Measurements from ENCODE around the gene MREG.
A peak's percentile ranks its signal among the peaks of the same experiment; 100 is the strongest.
"Not testable (repeated sequence)": the region's sequence is repeated elsewhere in the genome, so short reads cannot be mapped to it uniquely, and the experiment has no call there.

The MREG gene

DNA sequence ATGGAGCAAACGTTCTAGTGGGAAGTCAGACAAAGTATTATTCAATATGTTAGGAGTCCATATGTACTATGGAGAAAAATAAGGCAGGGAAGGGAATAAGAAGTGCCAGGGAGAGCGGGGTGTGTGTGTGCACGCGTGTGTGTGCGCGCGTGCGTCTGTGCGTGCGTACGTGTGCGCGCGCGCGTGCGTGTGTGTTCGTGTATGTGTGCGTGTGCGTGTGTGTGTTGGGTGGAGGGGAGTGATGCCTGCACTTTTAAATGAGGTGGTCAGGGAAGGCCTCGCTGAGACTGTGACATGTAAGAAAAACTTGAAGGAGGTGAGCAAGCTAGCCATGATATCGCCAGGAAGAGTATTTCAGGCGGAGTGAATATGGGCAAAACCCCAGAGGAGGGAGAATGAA, 1.6 kb upstream of the MREG start:
- H3K4me3 ChIP-seq (ENCODE audit: low read depth, low read length) = no peak overlapping the region
- TF ChIP-seq, protein P1, sequence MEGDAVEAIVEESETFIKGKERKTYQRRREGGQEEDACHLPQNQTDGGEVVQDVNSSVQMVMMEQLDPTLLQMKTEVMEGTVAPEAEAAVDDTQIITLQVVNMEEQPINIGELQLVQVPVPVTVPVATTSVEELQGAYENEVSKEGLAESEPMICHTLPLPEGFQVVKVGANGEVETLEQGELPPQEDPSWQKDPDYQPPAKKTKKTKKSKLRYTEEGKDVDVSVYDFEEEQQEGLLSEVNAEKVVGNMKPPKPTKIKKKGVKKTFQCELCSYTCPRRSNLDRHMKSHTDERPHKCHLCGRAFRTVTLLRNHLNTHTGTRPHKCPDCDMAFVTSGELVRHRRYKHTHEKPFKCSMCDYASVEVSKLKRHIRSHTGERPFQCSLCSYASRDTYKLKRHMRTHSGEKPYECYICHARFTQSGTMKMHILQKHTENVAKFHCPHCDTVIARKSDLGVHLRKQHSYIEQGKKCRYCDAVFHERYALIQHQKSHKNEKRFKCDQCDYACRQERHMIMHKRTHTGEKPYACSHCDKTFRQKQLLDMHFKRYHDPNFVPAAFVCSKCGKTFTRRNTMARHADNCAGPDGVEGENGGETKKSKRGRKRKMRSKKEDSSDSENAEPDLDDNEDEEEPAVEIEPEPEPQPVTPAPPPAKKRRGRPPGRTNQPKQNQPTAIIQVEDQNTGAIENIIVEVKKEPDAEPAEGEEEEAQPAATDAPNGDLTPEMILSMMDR (conservative IDR thresholded peaks at IDR 0.05; ENCODE audit: low read depth, low read length) = no peak
- no peak for DNase-seq (ENCODE audit: low read depth)

DNA sequence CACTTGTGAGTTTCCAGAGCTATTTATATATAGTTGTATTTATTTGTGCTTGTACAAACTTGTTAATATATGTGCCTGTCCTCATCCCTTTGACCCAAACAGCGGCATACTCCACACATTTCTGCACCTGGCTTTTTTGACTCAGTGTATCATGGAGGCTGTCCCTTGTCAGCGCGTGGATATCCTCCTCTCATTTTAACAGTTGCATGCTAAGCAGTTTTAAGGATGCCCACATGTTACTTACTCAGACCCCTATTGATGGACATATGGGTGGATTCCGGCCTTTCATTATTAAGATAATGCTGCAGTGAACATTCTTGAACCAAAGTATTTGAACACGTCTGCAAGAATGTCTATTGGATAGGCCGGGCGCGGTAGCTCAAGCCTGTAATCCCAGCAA, 655 bp upstream of the MREG start:
- TF ChIP-seq, protein P1 (conservative IDR thresholded peaks at IDR 0.05; ENCODE audit: low read depth, low read length) = no peak
- DNase-seq (ENCODE audit: low read depth) = no peak
- H3K4me3 ChIP-seq (ENCODE audit: low read depth, low read length) = no peak overlapping the region

DNA sequence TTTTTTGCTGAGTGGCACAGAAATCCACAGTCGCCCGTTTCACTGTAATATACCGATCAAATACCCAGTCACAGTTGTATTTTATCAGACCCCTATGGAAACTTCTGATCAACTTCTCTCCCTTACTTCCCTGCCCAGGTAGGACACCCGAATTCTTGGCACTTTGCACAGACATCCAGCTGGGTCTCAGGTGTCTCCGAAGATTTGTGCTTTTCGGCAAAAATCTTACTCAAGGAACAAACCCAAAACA, 596 bp downstream of the MREG start:
- DNase-seq (ENCODE audit: low read depth) = no peak
- H3K4me3 ChIP-seq (ENCODE audit: low read depth, low read length) = peak overlapping the region; percentile 64
- TF ChIP-seq, protein P1 (conservative IDR thresholded peaks at IDR 0.05; ENCODE audit: low read depth, low read length) = no peak

DNA sequence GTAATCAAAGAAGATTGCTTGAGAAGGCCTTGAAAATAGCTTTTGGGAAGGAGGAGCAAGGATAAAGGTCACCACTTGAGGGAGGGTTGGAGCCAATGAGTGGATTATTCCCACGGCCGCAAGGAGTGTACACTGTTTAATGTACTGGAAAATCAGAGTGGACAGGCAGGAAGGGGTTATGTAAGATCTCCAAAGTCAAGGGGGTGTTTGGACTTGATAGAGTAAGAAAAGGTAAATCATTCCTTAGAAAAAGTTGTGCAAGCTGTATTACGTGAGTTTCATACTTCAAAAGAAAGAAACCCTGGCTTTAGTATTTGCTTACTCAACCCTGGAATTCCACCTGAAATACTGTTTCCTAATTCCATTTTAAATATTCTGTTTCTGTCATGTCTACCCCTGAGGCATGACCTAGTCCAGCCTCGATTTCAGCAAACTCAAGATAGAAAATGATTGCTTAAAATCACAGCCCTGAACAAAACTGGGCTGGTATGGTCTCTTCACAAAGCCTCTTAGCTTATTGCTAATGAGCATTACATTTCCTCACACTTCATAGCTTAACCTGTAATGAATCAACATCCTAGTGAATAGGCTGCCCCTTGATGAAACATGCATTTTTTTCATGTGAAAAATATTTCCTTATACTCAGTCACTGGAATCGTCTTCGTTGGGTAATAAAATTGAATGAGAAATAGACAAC, 1.1 kb downstream of the MREG start:
- peak overlapping the region; percentile 64 for H3K4me3 ChIP-seq (ENCODE audit: low read depth, low read length)
- DNase-seq (ENCODE audit: low read depth) = no peak

DNA sequence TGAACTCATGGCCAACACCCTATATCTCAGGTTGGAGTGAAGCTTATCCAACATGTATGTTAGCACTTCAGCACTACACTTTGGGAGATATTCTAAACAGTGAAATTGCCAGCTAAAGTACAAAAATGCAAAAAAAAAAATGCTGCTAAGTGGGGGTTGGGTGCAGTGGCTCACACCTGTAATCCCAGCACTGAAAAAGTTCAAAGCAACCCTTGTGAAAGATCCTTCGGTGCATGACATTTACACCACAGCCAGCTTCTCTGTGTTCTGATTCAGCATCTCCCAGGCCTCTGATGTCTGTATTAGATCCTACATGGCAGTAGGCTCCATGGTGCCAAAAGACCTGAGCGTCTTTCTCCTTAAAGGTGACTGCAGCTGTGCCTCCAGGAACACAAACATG, 4.1 kb downstream of the MREG start:
- not testable (repeated sequence) for H3K4me3 ChIP-seq (ENCODE audit: low read depth, low read length); DNase-seq (ENCODE audit: low read depth)

More for the DNA sequence above, 1.1 kb downstream of the MREG start:
- TF ChIP-seq, protein P1 (conservative IDR thresholded peaks at IDR 0.05; ENCODE audit: low read depth, low read length) = peak; percentile 5

DNA sequence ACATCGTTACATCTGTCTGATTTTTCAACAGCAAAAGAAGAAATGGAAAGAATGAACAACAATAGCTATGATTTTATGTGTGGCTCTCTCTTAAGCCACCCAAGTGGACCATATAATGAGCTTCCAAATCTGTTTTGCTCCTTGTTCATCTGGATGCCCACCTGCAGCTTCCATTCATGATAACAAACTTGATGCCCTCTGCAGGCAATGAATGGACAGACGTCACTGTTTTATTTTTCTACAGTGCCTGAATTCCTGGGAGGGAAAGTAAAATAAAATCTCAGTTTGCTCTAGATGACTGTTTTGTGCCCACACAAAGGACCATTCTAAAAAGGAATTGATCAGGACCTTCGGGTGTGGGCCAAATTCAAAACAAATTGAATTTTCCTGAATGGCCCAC, 5.0 kb downstream of the MREG start:
- no peak overlapping the region for H3K4me3 ChIP-seq (ENCODE audit: low read depth, low read length)
- DNase-seq (ENCODE audit: low read depth) = no peak
- TF ChIP-seq, protein P1 (conservative IDR thresholded peaks at IDR 0.05; ENCODE audit: low read depth, low read length) = peak; percentile 8

DNA sequence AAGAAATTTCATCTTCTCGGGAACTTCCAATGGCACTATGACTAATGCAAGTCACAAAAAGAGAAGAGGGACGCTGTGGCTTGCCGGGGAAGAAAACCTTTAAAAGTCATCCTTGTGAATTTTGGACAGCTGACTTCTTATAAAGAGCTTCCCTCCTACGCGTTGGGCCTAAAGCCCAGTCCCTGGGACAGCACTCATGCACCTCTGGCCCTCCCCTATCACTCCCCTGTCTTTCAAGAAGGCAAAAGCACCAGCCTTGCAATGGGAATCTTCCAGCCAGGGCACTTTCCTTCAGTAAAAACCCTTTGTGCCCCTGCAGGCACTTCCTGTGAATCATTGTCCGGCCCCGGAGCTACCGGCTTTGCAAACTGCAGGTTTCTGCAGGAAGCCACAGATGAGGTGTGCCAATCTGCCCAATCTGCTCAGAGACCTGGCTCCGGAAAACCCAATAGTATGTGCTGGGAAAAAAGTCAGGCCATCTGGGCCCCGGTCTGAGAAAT, 7.1 kb downstream of the MREG start:
- DNase-seq (ENCODE audit: low read depth) = no peak
- H3K4me3 ChIP-seq (ENCODE audit: low read depth, low read length) = no peak overlapping the region
- TF ChIP-seq, protein P1 (conservative IDR thresholded peaks at IDR 0.05; ENCODE audit: low read depth, low read length) = no peak

Measured in choroid plexus epithelial cell (primary cell).